CD4-positive, alpha-beta memory T cell (primary cell): ENCODE data around the gene CCHCR1. TPM values are rescaled to one million over a fixed set of nuclear protein-coding genes. Genes with fewer than 3 reads are reported as not detected.
"Not testable (repeated sequence)": the region's sequence is repeated elsewhere in the genome, so short reads cannot be mapped to it uniquely, and the experiment has no call there.

Experiments used
- CTCF ChIA-PET: fragments of 350-600 bp; sonication (Branson Sonifier 250); formaldehyde crosslinking; loops from one replicate; lab custom pipeline; 2021; ENCODE audit warnings: inconsistent platforms; ENCODE audit not compliant: partially characterized antibody; lab: Charles Lee
- POLR2A ChIA-PET: fragments of 350-600 bp; sonication (Branson Sonifier 250); formaldehyde crosslinking; loops from one replicate; lab custom pipeline; 2021; ENCODE audit not compliant: partially characterized antibody; lab: Charles Lee
- DNase-seq, 5 donors: peaks; one replicate each; pipeline versions ENCODE4 v3.0.0 to v3.0.0-alpha.2; 2020 to 2022; ENCODE audit warnings: mixed read lengths in 1 of 5
- H3K27ac ChIP-seq: one replicate; pipeline ENCODE4 v1.7.0; 2013; ENCODE audit warnings: low read depth, low read length
- H3K27me3 ChIP-seq: 2 replicates; pipeline ENCODE4 v1.7.0; 2013; ENCODE audit warnings: mild to moderate bottlenecking, low read length, moderate library complexity; ENCODE audit not compliant: insufficient read depth
- H3K36me3 ChIP-seq: 2 replicates; pipeline ENCODE4 v1.7.0; 2013; ENCODE audit warnings: mild to moderate bottlenecking, low read length, moderate library complexity; ENCODE audit not compliant: insufficient read depth
- H3K4me1 ChIP-seq: 2 replicates; pipeline ENCODE4 v1.7.0; 2013; ENCODE audit warnings: mild to moderate bottlenecking, low read length, moderate library complexity; ENCODE audit not compliant: insufficient read depth
- H3K4me3 ChIP-seq, 2 donors: one replicate each; pipeline ENCODE4 v1.7.0; 2013; ENCODE audit warnings: low read length in 2 of 2, mild to moderate bottlenecking in 1 of 2
- H3K9me3 ChIP-seq, 2 donors: one replicate each; pipeline ENCODE4 v1.7.0; 2013; ENCODE audit warnings: low read length in 2 of 2, control low read depth in 1 of 2; ENCODE audit not compliant: control insufficient read depth in 1 of 2
- H3K27ac Mint-ChIP-seq, 7 donors: one replicate each; pipeline ENCODE4 v1.8.0; 2020 to 2021; ENCODE audit warnings: mixed read lengths in 7 of 7, mild to moderate bottlenecking in 6 of 7, inconsistent platforms in 3 of 7, moderate library complexity in 3 of 7
- H3K27me3 Mint-ChIP-seq, 2 donors: one replicate each; pipeline ENCODE4 v1.8.0; 2020 to 2021; ENCODE audit warnings: mixed read lengths in 2 of 2
- H3K36me3 Mint-ChIP-seq, 2 donors: one replicate each; pipeline ENCODE4 v1.8.0; 2020 to 2021; ENCODE audit warnings: mixed read lengths in 2 of 2, inconsistent platforms in 1 of 2, mild to moderate bottlenecking in 1 of 2
- H3K4me1 Mint-ChIP-seq, 4 donors: one replicate each; pipeline ENCODE4 v1.8.0; 2020 to 2021; ENCODE audit warnings: mixed read lengths in 4 of 4, mild to moderate bottlenecking in 1 of 4
- H3K4me3 Mint-ChIP-seq, 8 donors: one replicate each; pipeline ENCODE4 v1.8.0; 2020 to 2021; ENCODE audit warnings: mixed read lengths in 8 of 8, mild to moderate bottlenecking in 7 of 8, moderate library complexity in 6 of 8, inconsistent platforms in 3 of 8
- H3K9me3 Mint-ChIP-seq, 8 donors: one replicate each; pipeline ENCODE4 v1.8.0; 2020 to 2021; ENCODE audit warnings: mixed read lengths in 8 of 8, mild to moderate bottlenecking in 5 of 8, inconsistent platforms in 3 of 8, moderate library complexity in 1 of 8
- intact Hi-C: fragments of 100-400 bp; cut with micrococcal nuclease; formaldehyde crosslinking; loops from one replicate; pipeline ENCODE4 v1.15.1; 2023
- polyA plus RNA-seq, 2 donors: library from polyadenylated mRNA; unstranded; fragments of 300-500 nt; fragmentation: Illumina TruSeq; gene quantifications; one replicate each; pipeline ENCODE4 v1.2.3, GENCODE V29; 2021
- total RNA-seq, 2 experiments: library from RNA; stranded (reverse); gene quantifications; one replicate each; pipeline ENCODE4 v1.2.3, GENCODE V29; 2021

CCHCR1 gene
- total and polyA plus RNA-seq, 4 experiments from 2014 or later, result 3.4 to 30.5 (median 18.9) TPM

GRCh38 chr6:31197559-31198305 is 40.1 kb upstream of the CCHCR1 start:
- CTCF ChIA-PET, result interaction anchor here (0.7 to 9.8 kb wide), 18 partner anchors 10 to 169 kb away, joined by 3 to 184 read pairs (median 4); no protein-coding TSS in a partner anchor
- H3K4me1 ChIP-seq, result peaks cover 47% of the 10 kb centered on the region
- H3K27ac ChIP-seq, result peak overlapping the region; percentile 96
- DNase-seq, result peak; percentile 93 to 99 (median 96)
- Mint-ChIP-seq H3K4me3 (peak overlapping the region; percentile 87 to 96 (median 94)), H3K36me3 (peaks cover 22 to 37% of the 10 kb centered on the region in 2 donors), H3K27me3 (peaks cover 0 to 3% of the 10 kb centered on the region in 2 donors), H3K4me1 (peaks cover 41 to 72% (median 53%) of the 10 kb centered on the region in 4 donors), H3K27ac (peak overlapping the region; percentile 93 to 100 (median 99)), H3K9me3 (peaks cover 0 to 2% (median 0%) of the 10 kb centered on the region in 8 donors)
- H3K36me3 ChIP-seq, result no peaks in the 10 kb centered on the region
- intact Hi-C loops, result loop anchor here (1.0 kb wide), 7 partner anchors 39 to 423 kb away; partner anchors contain the start of genes HLA-B, HLA-C, PRRC2A and TCF19
- no peaks in the 10 kb centered on the region for H3K27me3 ChIP-seq
- H3K4me3 ChIP-seq, result peak overlapping the region; percentile 62 to 99
- POLR2A ChIA-PET, result interaction anchor here (0.5 to 18.3 kb wide), 35 partner anchors 12 to 984 kb away, joined by 3 to 517 read pairs (median 6); partner anchors contain the start of genes CCHCR1, DDX39B, HLA-B and HLA-C
- no peaks in the 10 kb centered on the region for H3K9me3 ChIP-seq

- not testable (repeated sequence) for DNase-seq
- H3K4me1 ChIP-seq, result peaks cover 34% of the 10 kb centered on the region
These were observed 38.8 kb upstream of the CCHCR1 start for GRCh38 chr6:31196251-31197022.

GRCh38 chr6:31195308-31195979 is 37.8 kb upstream of the CCHCR1 start:
- H3K27me3 ChIP-seq, H3K36me3 ChIP-seq, H3K9me3 Mint-ChIP-seq, H3K4me3 ChIP-seq, H3K9me3 ChIP-seq, intact Hi-C loops, DNase-seq, H3K27ac ChIP-seq, H3K27me3 Mint-ChIP-seq: not testable (repeated sequence)
- peaks cover 27% of the 10 kb centered on the region for H3K4me1 ChIP-seq
- peaks cover 30 to 56% (median 38%) of the 10 kb centered on the region in 4 donors for H3K4me1 Mint-ChIP-seq
- peak overlapping the region in 3 of 8 donors; percentile 43 to 96 (median 88) for H3K4me3 Mint-ChIP-seq
- ChIA-PET CTCF (interaction anchor here (1.1 to 9.8 kb wide), 9 partner anchors 15 to 171 kb away, joined by 3 to 184 read pairs (median 5); partner anchors contain the start of gene PSORS1C2), POLR2A (interaction anchor here (0.7 to 18.3 kb wide), 9 partner anchors 8 to 181 kb away, joined by 3 to 517 read pairs (median 7); partner anchors contain the start of genes CCHCR1, HLA-B and TCF19)
- peak overlapping the region in 4 of 7 donors; percentile 66 to 100 (median 98) for H3K27ac Mint-ChIP-seq
- peaks cover 15 to 33% of the 10 kb centered on the region in 2 donors for H3K36me3 Mint-ChIP-seq

More at GRCh38 chr6:31196251-31197022, 38.8 kb upstream of the CCHCR1 start:
- H3K9me3 Mint-ChIP-seq, H3K9me3 ChIP-seq, H3K27me3 Mint-ChIP-seq, H3K36me3 ChIP-seq, H3K27me3 ChIP-seq: not testable (repeated sequence)
- H3K36me3 Mint-ChIP-seq, result peaks cover 22 to 37% of the 10 kb centered on the region in 2 donors
- peak overlapping the region; percentile 23 to 99 for H3K4me3 ChIP-seq
- peak overlapping the region; percentile 96 for H3K27ac ChIP-seq
- H3K4me3 Mint-ChIP-seq, result peak overlapping the region; percentile 87 to 96 (median 94)
- ChIA-PET POLR2A (interaction anchor here (0.7 to 18.3 kb wide), 30 partner anchors 13 to 610 kb away, joined by 3 to 517 read pairs (median 6); partner anchors contain the start of genes CCHCR1, HLA-B, HLA-C and LSM2), CTCF (interaction anchor here (0.6 to 9.8 kb wide), 28 partner anchors 10 to 245 kb away, joined by 3 to 184 read pairs (median 4); partner anchors contain the start of genes PSORS1C2 and TCF19)
- H3K27ac Mint-ChIP-seq, result peak overlapping the region; percentile 93 to 100 (median 99)
- H3K4me1 Mint-ChIP-seq, result peaks cover 34 to 62% (median 45%) of the 10 kb centered on the region in 4 donors
- intact Hi-C loops, result loop anchor here (1.0 kb wide), 7 partner anchors 38 to 424 kb away; partner anchors contain the start of genes HLA-B, HLA-C, PRRC2A and TCF19

GRCh38 chr6:31194061-31194834 is 36.6 kb upstream of the CCHCR1 start:
- H3K4me1 ChIP-seq, result peaks cover 15% of the 10 kb centered on the region
- peaks cover 0 to 3% of the 10 kb centered on the region in 2 donors for H3K27me3 Mint-ChIP-seq
- CTCF ChIA-PET, result interaction anchor here (1.0 to 9.8 kb wide), 8 partner anchors 59 to 200 kb away, joined by 3 to 184 read pairs (median 4); no protein-coding TSS in a partner anchor
- peak overlapping the region; percentile 23 to 82 (median 60) for H3K27ac Mint-ChIP-seq
- H3K36me3 ChIP-seq, result no peaks in the 10 kb centered on the region
- H3K9me3 Mint-ChIP-seq, result peaks cover 0 to 2% (median 0%) of the 10 kb centered on the region in 8 donors
- H3K36me3 Mint-ChIP-seq, result peaks cover 13 to 29% of the 10 kb centered on the region in 2 donors
- peaks cover 21 to 44% (median 28%) of the 10 kb centered on the region in 4 donors for H3K4me1 Mint-ChIP-seq
- POLR2A ChIA-PET, result interaction anchor here (1.0 to 18.3 kb wide), 6 partner anchors 9 to 268 kb away, joined by 4 to 517 read pairs (median 4); partner anchors contain the start of gene HLA-B
- no peaks in the 10 kb centered on the region for H3K27me3 ChIP-seq
- DNase-seq, result no peak
- no peaks in the 10 kb centered on the region for H3K9me3 ChIP-seq
- peak overlapping the region in 5 of 8 donors; percentile 3 to 70 (median 61) for H3K4me3 Mint-ChIP-seq
- intact Hi-C loops, result no loop called here
- no peak overlapping the region for H3K4me3 ChIP-seq
- H3K27ac ChIP-seq, result no peak overlapping the region

- H3K4me3 ChIP-seq, result no peak overlapping the region
- no peak overlapping the region for H3K27ac ChIP-seq
- no peaks in the 10 kb centered on the region for H3K36me3 ChIP-seq
- Mint-ChIP-seq H3K9me3 (peaks cover 0 to 2% (median 0%) of the 10 kb centered on the region in 8 donors), H3K27ac (peak overlapping the region in 3 of 7 donors; percentile 43 to 68 (median 52)), H3K27me3 (peaks cover 0 to 3% of the 10 kb centered on the region in 2 donors), H3K36me3 (peaks cover 13 to 24% of the 10 kb centered on the region in 2 donors), H3K4me1 (peaks cover 20 to 34% (median 24%) of the 10 kb centered on the region in 4 donors), H3K4me3 (peak overlapping the region in 1 of 8 donors; percentile 36)
- intact Hi-C loops, result loop anchor here (2.0 kb wide), 1 partner anchor 64 kb away; no protein-coding TSS in a partner anchor
- DNase-seq, result no peak
- ChIA-PET POLR2A (interaction anchor here (0.7 to 18.3 kb wide), 3 partner anchors 56 to 165 kb away, joined by 3 to 517 read pairs (median 6); partner anchors contain the start of gene HLA-B), CTCF (interaction anchor here (0.8 to 9.8 kb wide), 7 partner anchors 33 to 201 kb away, joined by 3 to 184 read pairs (median 5); partner anchors contain the start of gene PSORS1C2)
- peaks cover 9% of the 10 kb centered on the region for H3K4me1 ChIP-seq
- no peaks in the 10 kb centered on the region for H3K27me3 ChIP-seq
- H3K9me3 ChIP-seq, result no peaks in the 10 kb centered on the region
These were observed 35.6 kb upstream of the CCHCR1 start for GRCh38 chr6:31193206-31193605.
